ENCODE results near the gene C22orf15.

C22orf15 gene

DNA sequence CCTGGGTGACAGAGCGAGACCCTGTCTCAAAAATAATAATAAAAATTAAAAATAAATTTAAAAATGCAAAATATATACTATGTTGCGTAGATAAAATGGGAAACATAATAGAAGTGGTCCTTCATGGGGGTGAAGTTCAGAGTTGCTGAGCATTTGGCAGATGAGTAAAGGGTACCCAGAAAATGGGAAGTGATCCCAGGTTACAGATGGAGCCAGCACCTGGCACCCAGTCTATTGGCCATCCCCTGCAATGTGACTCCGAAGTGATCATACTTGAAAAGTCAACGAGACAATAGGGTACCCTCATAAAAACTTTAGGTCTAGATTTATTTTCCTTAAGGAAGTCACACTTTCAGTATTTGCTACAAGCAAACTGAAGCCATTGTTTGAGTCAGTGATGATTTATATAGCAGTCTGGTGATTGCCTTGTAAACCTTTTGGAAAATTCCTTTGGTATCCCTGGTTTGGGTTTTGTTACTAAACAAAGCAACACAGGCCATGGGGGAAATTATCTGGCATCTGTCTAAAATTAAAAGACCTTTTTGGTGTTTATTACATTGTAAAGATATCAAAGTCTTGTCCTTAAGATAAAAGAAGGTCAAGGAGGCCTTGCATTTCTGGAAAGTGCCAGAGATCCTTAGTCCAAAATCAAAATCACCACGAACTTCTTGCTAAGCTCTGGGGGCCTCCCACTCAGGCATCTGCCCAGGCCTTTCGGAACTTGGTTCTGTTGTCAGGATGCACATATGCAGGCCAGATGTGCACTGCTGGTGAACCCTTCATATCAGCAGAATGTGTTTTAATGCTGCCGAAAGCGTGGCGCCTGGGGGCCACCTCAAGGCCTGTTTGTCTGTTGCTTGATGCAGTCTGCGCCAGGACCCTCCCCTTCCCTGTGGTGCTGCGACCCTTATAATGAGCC lies 28.3 kb downstream of the C22orf15 start:
- DNase-seq: no peak

DNA sequence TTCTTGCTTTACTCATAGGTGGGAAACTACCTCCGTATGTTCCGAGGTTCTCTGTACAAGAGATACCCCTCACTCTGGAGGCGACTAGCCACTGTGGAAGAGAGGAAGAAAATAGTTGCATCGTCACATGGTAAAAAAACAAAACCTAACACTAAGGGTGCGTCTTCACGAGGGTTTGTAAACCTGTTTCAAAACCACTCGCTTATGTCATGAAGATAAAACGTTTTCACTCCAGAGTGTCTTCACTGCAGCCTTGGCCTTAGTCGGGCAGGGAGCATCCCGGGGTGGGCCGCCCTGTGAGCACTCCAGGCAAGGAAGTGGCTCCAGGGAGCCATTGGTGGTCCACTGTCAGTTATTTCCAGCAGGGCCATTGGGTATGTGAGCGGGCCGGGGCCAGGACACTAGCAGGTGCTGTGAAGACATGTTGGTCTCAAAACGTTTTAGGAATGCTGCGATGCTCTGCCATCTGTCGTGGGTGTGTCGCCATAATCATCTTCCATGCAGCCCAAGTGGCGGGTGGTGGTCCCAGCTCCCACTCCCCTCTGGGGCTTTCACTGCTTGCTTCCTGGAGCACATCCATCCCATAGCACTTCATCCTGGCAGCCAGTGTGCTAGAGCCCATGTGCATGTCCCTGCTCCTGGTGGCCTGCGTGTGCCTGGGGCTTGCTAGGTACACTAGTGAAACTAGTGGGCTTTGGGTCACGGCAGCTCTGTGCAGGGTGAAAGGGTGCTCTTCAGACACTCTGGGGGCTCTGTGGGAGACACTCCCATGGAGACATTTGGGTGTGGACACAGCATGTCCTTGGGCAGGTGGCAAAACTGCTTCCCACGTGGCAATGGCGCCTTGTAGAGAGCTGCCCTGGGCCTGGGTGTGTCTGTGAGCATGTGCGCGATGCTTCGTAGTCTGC lies 29.2 kb downstream of the C22orf15 start:
- DNase-seq: no peak

GRCh38 chr22:23793326-23793725 lies 30.5 kb downstream of the C22orf15 start:
- no peak for DNase-seq

- DNase-seq: no peak
Observed at GRCh38 chr22:23796461-23796860, 33.7 kb downstream of the C22orf15 start.

DNA sequence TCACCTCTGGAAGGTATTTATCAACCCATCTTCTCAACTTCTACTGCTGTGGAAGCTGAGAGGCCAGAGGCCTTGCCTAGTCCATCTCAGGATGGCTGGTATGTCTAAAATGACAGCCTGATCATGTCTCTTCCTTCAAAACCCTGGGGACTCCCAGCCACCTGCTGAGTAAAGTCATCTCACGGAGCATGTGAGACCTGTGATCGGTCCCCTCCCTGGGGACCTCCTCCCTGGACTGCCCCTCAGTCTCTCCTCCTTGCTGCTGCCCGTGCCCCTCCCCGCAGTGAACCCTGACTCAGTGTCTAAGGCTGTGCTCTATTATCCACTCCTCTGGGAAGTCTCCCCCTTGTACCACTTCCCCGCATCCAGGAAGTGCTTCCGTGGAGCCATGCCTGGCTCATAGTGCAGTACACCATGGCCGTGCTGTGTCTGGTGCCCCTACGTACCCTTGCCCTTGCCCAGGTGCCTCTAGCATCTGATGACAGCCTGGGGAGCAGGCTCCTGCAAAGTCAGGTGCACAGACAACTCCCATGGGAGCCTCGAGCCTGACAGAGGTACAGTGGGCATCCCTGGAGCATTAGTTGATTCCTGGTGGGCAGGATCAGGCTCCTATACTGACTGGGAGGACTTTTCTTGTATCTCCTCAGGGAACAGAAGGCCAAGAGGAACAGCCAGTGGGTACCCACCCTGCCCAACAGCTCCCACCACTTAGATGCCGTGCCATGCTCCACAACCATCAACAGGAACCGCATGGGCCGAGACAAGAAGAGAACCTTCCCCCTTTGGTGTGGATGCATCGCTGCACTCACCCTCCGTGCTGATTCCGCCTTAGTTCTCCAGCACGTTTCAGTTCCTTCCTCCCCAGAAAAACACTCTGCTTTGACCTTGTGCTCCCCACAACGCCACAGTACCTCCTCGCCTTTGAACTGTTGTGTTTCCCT lies 37.8 kb downstream of the C22orf15 start:
- DNase-seq: no peak

GRCh38 chr22:23801238-23801821 lies 38.5 kb downstream of the C22orf15 start:
- DNase-seq: no peak

DNA sequence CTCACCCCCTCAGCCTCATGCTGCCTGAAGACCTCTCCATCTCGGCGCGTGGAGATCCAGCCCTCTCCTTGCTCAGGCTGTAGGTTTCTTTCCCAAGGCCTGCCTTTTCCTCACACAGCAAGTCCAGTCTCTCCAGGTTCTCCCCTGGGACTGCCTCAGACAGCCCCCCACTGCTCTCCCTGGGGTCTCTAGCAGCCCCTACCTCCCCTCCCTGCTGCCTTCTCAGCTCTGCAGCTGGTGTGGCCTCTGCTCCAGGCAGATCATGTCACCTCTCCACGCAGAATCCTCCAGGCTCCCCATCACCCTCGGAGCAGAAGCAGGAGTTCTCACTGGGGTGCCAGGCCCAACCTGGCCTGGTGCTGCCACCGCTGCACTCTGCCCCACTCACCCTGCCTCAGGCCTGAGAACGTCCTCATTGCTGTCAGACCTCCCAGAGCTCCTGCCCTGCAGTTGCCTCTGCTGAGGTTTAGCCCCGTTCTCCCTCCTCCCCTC lies 39.1 kb downstream of the C22orf15 start:
- no peak for DNase-seq

- no peak for DNase-seq
Observed at GRCh38 chr22:23803001-23803819, 40.4 kb downstream of the C22orf15 start.

DNA sequence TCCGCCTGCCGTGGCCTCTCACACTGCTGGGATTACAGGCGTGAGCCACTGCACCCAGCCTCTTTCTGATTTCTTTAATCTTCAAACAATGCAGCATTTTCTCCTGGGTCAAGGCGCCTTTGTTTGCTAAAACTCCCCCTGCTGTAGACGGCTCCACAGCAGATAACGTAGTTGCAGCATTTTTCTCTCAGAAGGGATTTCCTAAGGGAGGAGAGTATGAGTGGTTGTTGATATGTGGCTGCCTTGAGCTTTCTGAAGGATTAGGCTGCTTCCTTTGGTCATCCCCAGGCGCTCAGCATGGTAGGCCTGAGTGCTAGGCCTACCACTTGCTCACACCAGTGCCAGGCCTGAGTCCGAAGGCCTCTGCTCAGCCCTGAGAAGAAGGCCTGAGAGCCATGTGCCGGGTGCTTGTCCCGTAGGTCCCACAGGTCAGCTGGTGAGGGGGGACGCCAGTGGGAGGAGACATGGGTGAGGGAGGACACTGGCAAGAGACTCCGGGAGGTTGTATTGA lies 42.0 kb downstream of the C22orf15 start:
- DNase-seq: no peak

- no peak for DNase-seq
Observed at GRCh38 chr22:23806837-23807236, 44.0 kb downstream of the C22orf15 start.

GRCh38 chr22:23812378-23812777 lies 49.6 kb downstream of the C22orf15 start:
- no peak for DNase-seq
